Sigmoid colon (tissue), 4 donors: ENCODE data around the gene GABBR2.

ENCODE experiments used
- CTCF ChIP-seq, 4 experiments: fragments of 450-650 bp in 3 of 4; fragments of 200-600 bp in 1 of 4; IDR thresholded peaks; one replicate each; pipeline ENCODE4 v1.5.1; 2016 to 2019; ENCODE audit warnings: antibody characterized with exemption in 4 of 4, mild to moderate bottlenecking in 3 of 4, moderate library complexity in 2 of 4
- EP300 ChIP-seq, 4 donors: sonication (generic); formaldehyde crosslinking; IDR thresholded peaks; one replicate each; pipeline ENCODE4 v1.6.1; 2017; ENCODE audit warnings: antibody characterized with exemption in 4 of 4
- POLR2A ChIP-seq, 2 donors: fragments of 450-650 bp; IDR thresholded peaks; one replicate each; pipeline ENCODE4 v1.6.1; 2016; ENCODE audit warnings: antibody characterized with exemption in 2 of 2, mild to moderate bottlenecking in 2 of 2, moderate library complexity in 2 of 2
- POLR2AphosphoS5 ChIP-seq, 4 donors: sonication (generic); formaldehyde crosslinking; IDR thresholded peaks; one replicate each; pipeline ENCODE4 v1.6.1; 2017; ENCODE audit warnings: antibody characterized with exemption in 4 of 4

GRCh38 chr9:98709968-98710965 is 1.5 kb upstream of the GABBR2 start:
- TF ChIP-seq POLR2A (IDR thresholded peaks at IDR 0.05) (no peak), CTCF (IDR thresholded peaks at IDR 0.05) (no peak), EP300 (IDR thresholded peaks at IDR 0.05) (no peak), POLR2AphosphoS5 (IDR thresholded peaks at IDR 0.05) (no peak)
